GM12878 (cell line): ENCODE measurements around the gene LSM11. TPM values are rescaled to one million over a fixed set of nuclear protein-coding genes. Genes with fewer than 3 reads are reported as not detected.

ENCODE experiments used
- ATF7 ChIP-seq: fragments of 450-650 bp; IDR thresholded peaks from 2 replicates; pipeline ENCODE4 v1.6.1; 2016; ENCODE audit warnings: low read depth, mild to moderate bottlenecking
- CBFB ChIP-seq: IDR thresholded peaks from 2 replicates; pipeline ENCODE4 v1.6.1; 2016; ENCODE audit warnings: antibody characterized with exemption, low read depth
- E2F8 ChIP-seq: fragments of 450-650 bp; IDR thresholded peaks from 2 replicates; pipeline ENCODE4 v1.6.1; 2018; ENCODE audit warnings: mild to moderate bottlenecking, low read depth, moderate library complexity; ENCODE audit not compliant: partially characterized antibody
- GATAD2B ChIP-seq: fragments of 450-650 bp; conservative IDR thresholded peaks from 2 replicates; pipeline ENCODE4 v1.6.1; 2017; ENCODE audit warnings: low read depth, mild to moderate bottlenecking, moderate library complexity
- JUNB ChIP-seq: IDR thresholded peaks from 2 replicates; pipeline ENCODE4 v1.6.1; 2016; ENCODE audit warnings: antibody characterized with exemption, mild to moderate bottlenecking
- JUND ChIP-seq: IDR thresholded peaks from 2 replicates; pipeline ENCODE4 v1.6.1; 2012; ENCODE audit warnings: low read depth, mild to moderate bottlenecking, low read length, improper control_type of control experiment, moderate library complexity
- LARP7 ChIP-seq: fragments of 450-650 bp; IDR thresholded peaks from 2 replicates; pipeline ENCODE4 v1.6.1; 2017; ENCODE audit warnings: mild to moderate bottlenecking
- MTA2 ChIP-seq: fragments of 450-650 bp; IDR thresholded peaks from 2 replicates; pipeline ENCODE4 v1.6.1; 2016; ENCODE audit warnings: low read depth, mild to moderate bottlenecking, moderate library complexity
- NR2C1 ChIP-seq: fragments of 450-650 bp; IDR thresholded peaks from 2 replicates; pipeline ENCODE4 v1.6.1; 2017; ENCODE audit warnings: antibody characterized with exemption, mild to moderate bottlenecking, moderate library complexity
- PML ChIP-seq: IDR thresholded peaks from 2 replicates; pipeline ENCODE4 v1.6.1; 2012; ENCODE audit warnings: low read length, inconsistent platforms
- POLR2A ChIP-seq: IDR thresholded peaks from 2 replicates; pipeline ENCODE4 v1.6.1; 2011; ENCODE audit warnings: low read depth, mild to moderate bottlenecking, low read length
- POLR2AphosphoS2 ChIP-seq: IDR thresholded peaks from 2 replicates; pipeline ENCODE4 v1.6.1; 2011; ENCODE audit warnings: low read depth, mild to moderate bottlenecking, low read length, improper control_type of control experiment, moderate library complexity
- POLR2AphosphoS5 ChIP-seq: IDR thresholded peaks from 2 replicates; pipeline ENCODE4 v1.6.1; 2011; ENCODE audit warnings: mild to moderate bottlenecking, low read length, inconsistent platforms
- RAD21 ChIP-seq: IDR thresholded peaks from 2 replicates; pipeline ENCODE4 v1.6.1; 2011; ENCODE audit warnings: mild to moderate bottlenecking, low read depth, low read length, moderate library complexity; ENCODE audit not compliant: insufficient read depth
- RELB ChIP-seq: fragments of 450-650 bp; IDR thresholded peaks from 2 replicates; pipeline ENCODE4 v1.6.1; 2017; ENCODE audit warnings: low read depth, mild to moderate bottlenecking, moderate library complexity
- RFX5 ChIP-seq: IDR thresholded peaks from 2 replicates; pipeline ENCODE4 v1.6.1; 2011; ENCODE audit warnings: low read depth, low read length, improper control_type of control experiment
- RUNX3 ChIP-seq: IDR thresholded peaks from 2 replicates; pipeline ENCODE4 v1.6.1; 2012; ENCODE audit warnings: low read length, inconsistent platforms
- SMARCA5 ChIP-seq: fragments of 450-650 bp; IDR thresholded peaks from 2 replicates; pipeline ENCODE4 v1.6.1; 2017; ENCODE audit warnings: mild to moderate bottlenecking
- SMC3 ChIP-seq: IDR thresholded peaks from 2 replicates; pipeline ENCODE4 v1.6.1; 2011; ENCODE audit warnings: low read length, improper control_type of control experiment, borderline replicate concordance
- SREBF1 ChIP-seq: IDR thresholded peaks from 2 replicates; pipeline ENCODE4 v1.6.1; 2012; ENCODE audit warnings: mild to moderate bottlenecking, low read length
- STAT1 ChIP-seq: fragments of 450-650 bp; conservative IDR thresholded peaks from 2 replicates; pipeline ENCODE4 v1.6.1; 2014; ENCODE audit warnings: antibody characterized with exemption, mild to moderate bottlenecking
- STAT3 ChIP-seq: IDR thresholded peaks from 2 replicates; pipeline ENCODE4 v1.6.1; 2011; ENCODE audit warnings: low read depth, low read length, improper control_type of control experiment
- ZNF207 ChIP-seq: fragments of 450-650 bp; IDR thresholded peaks from 2 replicates; pipeline ENCODE4 v1.6.1; 2014; ENCODE audit warnings: antibody characterized with exemption, mild to moderate bottlenecking, borderline replicate concordance
- polyA plus RNA-seq, 11 experiments: library from polyadenylated mRNA; depleted of rRNA in 4 of 11; unstranded in 6 of 11; stranded (reverse) in 5 of 11; fragments of >200 nt; fragmentation: Nextera tagmentation in 4 of 11; fragmentation: Illumina TruSeq in 1 of 11; extraction: Ambion mirVana in 4 of 11; extraction: Trizol in 1 of 11; gene quantifications; 1 replicate in 1 of 11; 2 replicates in 10 of 11; pipeline versions ENCODE4 v1.2.1 to v1.2.3, GENCODE V29; 2011 to 2016; ENCODE audit warnings: inconsistent platforms in 2 of 11, missing spikeins in 2 of 11, low read depth in 1 of 11
- total RNA-seq, 4 experiments: library from RNA; depleted of rRNA in 3 of 4; stranded (reverse); fragments of >200 nt in 3 of 4; fragmentation: Illumina TruSeq in 1 of 4; extraction: Trizol in 1 of 4; gene quantifications; 2 replicates each; pipeline versions ENCODE4 v1.2.1 to v1.2.3, GENCODE V29; 2013 to 2021
- TF ChIP-seq, protein P1 (sequence below): IDR thresholded peaks from 2 replicates; pipeline ENCODE4 v1.6.1; 2011; ENCODE audit warnings: mild to moderate bottlenecking, low read depth, low read length, moderate library complexity; ENCODE audit not compliant: insufficient replicate concordance

The LSM11 gene
- total and polyA plus RNA-seq, 10 of the 15 experiments (the other 5 are each of a cell fraction or from before 2014, with no cell fraction given): 0.71 to 8.5 (median 4.2) TPM

- TF ChIP-seq POLR2AphosphoS5 (peak; percentile 98), POLR2AphosphoS2 (peak; percentile 67; the same call in 1 of the 2 replicates), JUNB (0 out of 2 replicates have a peak, but pooled peaks have one; percentile 6), SMC3 (no peak), E2F8 (peak; percentile 75), CBFB (peak; percentile 75; the same call in 1 of the 2 replicates), RFX5 (peak; percentile 32; the same call in 1 of the 2 replicates), STAT3 (0 out of 2 replicates have a peak, but pooled peaks have one; percentile 33), PML (peak; percentile 95), SREBF1 (no peak), POLR2A (peak; percentile 97), LARP7 (peak; percentile 90), ATF7 (peak; percentile 61), GATAD2B (peak; percentile 87), RAD21 (no peak), STAT1 (peak; percentile 79; the same call in 1 of the 2 replicates), RUNX3 (peak; percentile 66), ZNF207 (0 out of 2 replicates have a peak, but pooled peaks have one; percentile 62), RELB (peak; percentile 77), NR2C1 (peak; percentile 90), MTA2 (peak; percentile 55; the same call in 1 of the 2 replicates), SMARCA5 (peak; percentile 96), JUND (0 out of 2 replicates have a peak, but pooled peaks have one; percentile 9)
- TF ChIP-seq, protein P1, sequence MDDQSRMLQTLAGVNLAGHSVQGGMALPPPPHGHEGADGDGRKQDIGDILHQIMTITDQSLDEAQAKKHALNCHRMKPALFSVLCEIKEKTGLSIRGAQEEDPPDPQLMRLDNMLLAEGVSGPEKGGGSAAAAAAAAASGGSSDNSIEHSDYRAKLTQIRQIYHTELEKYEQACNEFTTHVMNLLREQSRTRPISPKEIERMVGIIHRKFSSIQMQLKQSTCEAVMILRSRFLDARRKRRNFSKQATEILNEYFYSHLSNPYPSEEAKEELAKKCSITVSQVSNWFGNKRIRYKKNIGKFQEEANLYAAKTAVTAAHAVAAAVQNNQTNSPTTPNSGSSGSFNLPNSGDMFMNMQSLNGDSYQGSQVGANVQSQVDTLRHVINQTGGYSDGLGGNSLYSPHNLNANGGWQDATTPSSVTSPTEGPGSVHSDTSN: peak; percentile 45
These were observed 12.0 kb upstream of the LSM11 start, which contains the start of gene THG1L (continued) for GRCh38 chr5:157731272-157732129.
